HepG2 (cell line): ENCODE data around the gene CTNNA1. TPM values are rescaled to one million over a fixed set of nuclear protein-coding genes. Genes with fewer than 3 reads are reported as not detected.

ENCODE experiments used
- ATAC-seq: fragments of 200-7000 bp; cut with Tn5 transposase; 3 replicates; pipeline ENCODE4 v1.9.1; 2020; ENCODE audit warnings: mild to moderate bottlenecking, moderate library complexity
- BruUV-seq: library from RNA; stranded (reverse); fragments of 400-500 nt; replicated peaks from 2 replicates; lab custom pipeline; 2021; lab: Mats Ljungman, UMichigan
- CTCF ChIA-PET: fragments of 300-600 bp; formaldehyde crosslinking; extraction: SDS; loops from one replicate; lab custom pipeline; 2021; ENCODE audit warnings: low total read pairs, inconsistent platforms, low intra/inter-chr PET ratio; lab: Yijun Ruan, JAX
- POLR2A ChIA-PET: fragments of 350-600 bp; sonication (Branson Sonifier 250); formaldehyde crosslinking; loops from one replicate; lab custom pipeline; 2020; ENCODE audit warnings: antibody characterized with exemption, inconsistent platforms; lab: Yijun Ruan, JAX
- DNase-seq: peaks from one replicate; pipeline ENCODE4 v3.0.0-alpha.2; 2015; ENCODE audit warnings: low spot score
- FAIRE-seq: peaks from 3 replicates; lab custom pipeline; 2011; peaks lifted over from hg19 to GRCh38; lab: Jason Lieb, UNC
- H2AFZ ChIP-seq: one replicate; pipeline ENCODE4 v1.6.1; 2011; ENCODE audit warnings: low read length, inconsistent platforms
- H3K27ac ChIP-seq: fragments of 300-600 bp; 3 replicates; pipeline ENCODE4 v1.8.0; 2011; ENCODE audit warnings: mixed run types, mild to moderate bottlenecking, mixed read lengths, low read length, inconsistent platforms; ENCODE audit not compliant: insufficient read depth; ENCODE audit errors: extremely low read length
- H3K27me3 ChIP-seq, 2 experiments: fragments of 200-600 bp in 1 of 2; 2 replicates in 1 of 2; 3 replicates in 1 of 2; pipeline versions ENCODE4 v1.6.0 to v1.8.0; 2011; ENCODE audit warnings: low read length in 2 of 2, mild to moderate bottlenecking in 2 of 2, moderate library complexity in 2 of 2, inconsistent platforms in 1 of 2; ENCODE audit not compliant: insufficient read depth in 2 of 2, control insufficient read depth in 1 of 2
- H3K36me3 ChIP-seq, 2 experiments: fragments of 200-600 bp in 1 of 2; replicated peaks in 1 of 2; 2 replicates in 1 of 2; 3 replicates in 1 of 2; pipeline versions ENCODE4 v1.5.1 to v1.8.0; 2011; ENCODE audit warnings: low read length in 2 of 2, inconsistent platforms in 1 of 2; ENCODE audit not compliant: insufficient read depth in 2 of 2, control insufficient read depth in 1 of 2
- H3K4me1 ChIP-seq: 2 replicates; pipeline ENCODE4 v1.5.1; 2012; ENCODE audit warnings: low read length, inconsistent platforms; ENCODE audit not compliant: insufficient read depth
- H3K4me2 ChIP-seq: 2 replicates; pipeline ENCODE4 v1.6.0; 2011; ENCODE audit warnings: low read depth, low read length, inconsistent platforms
- H3K4me3 ChIP-seq, 3 experiments: fragments of 200-600 bp in 1 of 3; sonication (generic), shearing (Covaris generic) in 1 of 3; replicated peaks in 1 of 3; 2 replicates each; pipeline ENCODE4 v1.5.1; 2011 to 2016; ENCODE audit warnings: low read length in 3 of 3, inconsistent platforms in 2 of 3, low read depth in 2 of 3, mild to moderate bottlenecking in 2 of 3, control low read depth in 1 of 3, mixed read lengths in 1 of 3; ENCODE audit not compliant: insufficient read depth in 1 of 3
- H3K79me2 ChIP-seq: one replicate; pipeline ENCODE4 v1.6.1; 2011; ENCODE audit warnings: low read length, inconsistent platforms; ENCODE audit not compliant: insufficient read depth
- H3K9ac ChIP-seq: 2 replicates; pipeline ENCODE4 v1.6.0; 2011; ENCODE audit warnings: mild to moderate bottlenecking, low read depth, low read length, inconsistent platforms; ENCODE audit not compliant: insufficient read depth
- H3K9me3 ChIP-seq: 2 replicates; pipeline ENCODE4 v1.5.1; 2012; ENCODE audit warnings: mild to moderate bottlenecking, low read length
- H4K20me1 ChIP-seq: 2 replicates; pipeline ENCODE4 v1.6.0; 2011; ENCODE audit warnings: inconsistent platforms, mild to moderate bottlenecking, low read length, moderate library complexity; ENCODE audit not compliant: insufficient read depth
- AKNA ChIP-seq: sonication (generic); formaldehyde crosslinking; IDR thresholded peaks from 2 replicates; pipeline ENCODE4 v1.4.0; 2020; ENCODE audit warnings: missing genetic modification reagents, borderline replicate concordance
- ARNTL ChIP-seq: sonication (generic); formaldehyde crosslinking; IDR thresholded peaks from 2 replicates; pipeline ENCODE4 v1.4.0; 2020; ENCODE audit warnings: mild to moderate bottlenecking, missing genetic modification reagents
- RBM22 ChIP-seq: fragments of 200-400 bp; formaldehyde crosslinking; optimal IDR thresholded peaks from 2 replicates; pipeline ENCODE3; 2017; ENCODE audit warnings: mild to moderate bottlenecking, low read length, moderate library complexity
- TBP ChIP-seq: sonication (generic); formaldehyde crosslinking; IDR thresholded peaks from 2 replicates; pipeline ENCODE4 v1.5.0; 2020; ENCODE audit warnings: missing genetic modification reagents
- ZFP90 ChIP-seq: sonication (generic); formaldehyde crosslinking; IDR thresholded peaks from 2 replicates; pipeline ENCODE4 v1.8.0; 2022; ENCODE audit warnings: missing genetic modification reagents, mild to moderate bottlenecking, inconsistent platforms, borderline replicate concordance
- ZNF501 ChIP-seq: sonication (generic); formaldehyde crosslinking; IDR thresholded peaks from 2 replicates; pipeline ENCODE4 v1.5.1; 2020; ENCODE audit warnings: mild to moderate bottlenecking, moderate library complexity, missing genetic modification reagents
- ZNF563 ChIP-seq: sonication (generic); formaldehyde crosslinking; IDR thresholded peaks from 2 replicates; pipeline ENCODE4 v1.8.0; 2022; ENCODE audit warnings: mild to moderate bottlenecking, moderate library complexity, missing genetic modification reagents
- ZNF83 ChIP-seq: sonication (generic); formaldehyde crosslinking; IDR thresholded peaks from 2 replicates; pipeline ENCODE4 v1.4.0; 2020; ENCODE audit warnings: missing genetic modification reagents, mild to moderate bottlenecking, borderline replicate concordance
- WGBS: methylation state at CpG from one replicate; pipeline ENCODE4 v1.1.6; 2017; ENCODE audit warnings: low lambda C conversion rate; 5-methylcytosine and 5-hydroxymethylcytosine counted together
- in situ Hi-C: cut with HindIII; loops from 2 replicates; pipeline ENCODE4 v1.10.0; 2017; ENCODE audit warnings: low pct_unique_long_range_greater_than_20kb; ENCODE audit not compliant: extremely low pct_ligation_motif_present
- intact Hi-C: fragments of 100-400 bp; cut with micrococcal nuclease; formaldehyde crosslinking; loops from one replicate; pipeline ENCODE4 v1.10.0; 2022; ENCODE audit not compliant: unreplicated experiment
- polyA plus RNA-seq, 8 experiments: library from polyadenylated mRNA; depleted of rRNA in 3 of 8; stranded (reverse) in 7 of 8; unstranded in 1 of 8; fragments of >200 nt; fragmentation: Illumina TruSeq in 4 of 8; extraction: Trizol in 4 of 8; gene quantifications; 2 replicates each; pipeline versions ENCODE4 v1.2.1 to v1.2.3, GENCODE V29; 2011 to 2016; ENCODE audit warnings: low read depth in 4 of 8, missing spikeins in 1 of 8, mixed read lengths in 1 of 8; ENCODE audit not compliant: insufficient read depth in 1 of 8
- total RNA-seq, 5 experiments: library from RNA; depleted of rRNA; stranded (reverse); fragments of >200 nt; fragmentation: Illumina TruSeq; extraction: Trizol; gene quantifications; 2 replicates each; pipeline ENCODE4 v1.2.3, GENCODE V29; 2016; ENCODE audit warnings: low read depth in 1 of 5
- TF ChIP-seq, protein P1 (sequence below): sonication (generic); formaldehyde crosslinking; conservative IDR thresholded peaks from 2 replicates; pipeline ENCODE4 v1.4.0; 2020; ENCODE audit warnings: missing genetic modification reagents

Gene CTNNA1
- total and polyA plus RNA-seq, 2 of the 13 experiments (the other 11 are each of a cell fraction or from before 2014, with no cell fraction given): 66.8 to 162 TPM

DNA sequence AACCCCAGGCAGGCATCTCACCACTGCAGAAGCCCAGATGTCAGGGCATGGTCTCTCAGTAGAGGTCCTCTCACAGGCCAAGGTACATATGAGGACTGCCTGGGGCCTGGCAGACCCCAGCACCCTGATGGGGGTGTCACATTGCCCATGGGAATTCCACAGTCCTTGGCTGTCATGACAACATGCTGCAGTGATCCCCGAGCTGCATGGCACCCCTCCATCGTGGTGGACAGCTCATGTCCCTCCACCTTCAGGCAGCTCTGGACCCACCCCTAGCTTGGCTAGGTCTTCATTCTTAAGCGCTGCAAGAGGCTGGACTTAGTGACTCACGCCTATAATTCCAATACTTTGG lies 196.0 kb downstream of the CTNNA1 start:
- no peak for TF ChIP-seq ZNF501
- peak; percentile 29 for TF ChIP-seq RBM22
- no peak for TF ChIP-seq AKNA (CRISPR knock-in tag)
- no peak for TF ChIP-seq ARNTL (CRISPR knock-in tag)
- no peak for TF ChIP-seq ZFP90 (CRISPR knock-in tag)
- TF ChIP-seq, protein P1, sequence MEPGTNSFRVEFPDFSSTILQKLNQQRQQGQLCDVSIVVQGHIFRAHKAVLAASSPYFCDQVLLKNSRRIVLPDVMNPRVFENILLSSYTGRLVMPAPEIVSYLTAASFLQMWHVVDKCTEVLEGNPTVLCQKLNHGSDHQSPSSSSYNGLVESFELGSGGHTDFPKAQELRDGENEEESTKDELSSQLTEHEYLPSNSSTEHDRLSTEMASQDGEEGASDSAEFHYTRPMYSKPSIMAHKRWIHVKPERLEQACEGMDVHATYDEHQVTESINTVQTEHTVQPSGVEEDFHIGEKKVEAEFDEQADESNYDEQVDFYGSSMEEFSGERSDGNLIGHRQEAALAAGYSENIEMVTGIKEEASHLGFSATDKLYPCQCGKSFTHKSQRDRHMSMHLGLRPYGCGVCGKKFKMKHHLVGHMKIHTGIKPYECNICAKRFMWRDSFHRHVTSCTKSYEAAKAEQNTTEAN (CRISPR knock-in tag): no peak
- TF ChIP-seq TBP (CRISPR knock-in tag): no peak
- TF ChIP-seq ZNF563: no peak
- no peak for TF ChIP-seq ZNF83 (CRISPR knock-in tag)
- FAIRE-seq: no peak
- in situ Hi-C loops (no loop called here), intact Hi-C loops (no loop called here)
- ChIA-PET CTCF (no interaction called here), POLR2A (no interaction called here)
- Histone ChIP-seq H3K9ac (no peak overlapping the region), H3K27ac (no peak overlapping the region), H4K20me1 (no peaks in the 10 kb centered on the region), H3K4me3 (no peak overlapping the region), H3K79me2 (no peaks in the 10 kb centered on the region), H3K9me3 (no peaks in the 10 kb centered on the region), H3K27me3 (no peaks in the 10 kb centered on the region), H3K4me1 (peaks cover 14% of the 10 kb centered on the region), H3K36me3 (peaks cover 0 to 2% of the 10 kb centered on the region in 2 experiments; a peak in 2 of 5 replicates), H2AFZ (no peak overlapping the region), H3K4me2 (no peak overlapping the region)
- WGBS: 100% methylated on average over 2 of the region's 4 CpGs
- DNase-seq: no peak
- no TSS peak for BruUV-seq
- no peak for ATAC-seq
